Esophagus muscularis mucosa (tissue), 4 donors: ENCODE results near the gene SPEF2.

ENCODE experiments used
- CTCF ChIP-seq, 3 experiments: fragments of 200-600 bp in 2 of 3; fragments of 450-650 bp in 1 of 3; sonication (generic) in 2 of 3; IDR thresholded peaks; one replicate each; pipeline ENCODE4 v1.5.1; 2017 to 2019; ENCODE audit warnings: antibody characterized with exemption in 3 of 3, mild to moderate bottlenecking in 2 of 3, moderate library complexity in 1 of 3
- EP300 ChIP-seq: sonication (generic); formaldehyde crosslinking; IDR thresholded peaks from one replicate; pipeline ENCODE4 v1.6.1; 2017; ENCODE audit warnings: antibody characterized with exemption
- POLR2A ChIP-seq: fragments of 450-650 bp; IDR thresholded peaks from one replicate; pipeline ENCODE4 v1.6.1; 2017; ENCODE audit warnings: antibody characterized with exemption, moderate library complexity, mild to moderate bottlenecking, low read depth
- POLR2AphosphoS5 ChIP-seq, 2 donors: sonication (generic); formaldehyde crosslinking; IDR thresholded peaks; one replicate each; pipeline ENCODE4 v1.6.1; 2017; ENCODE audit warnings: antibody characterized with exemption in 2 of 2

DNA sequence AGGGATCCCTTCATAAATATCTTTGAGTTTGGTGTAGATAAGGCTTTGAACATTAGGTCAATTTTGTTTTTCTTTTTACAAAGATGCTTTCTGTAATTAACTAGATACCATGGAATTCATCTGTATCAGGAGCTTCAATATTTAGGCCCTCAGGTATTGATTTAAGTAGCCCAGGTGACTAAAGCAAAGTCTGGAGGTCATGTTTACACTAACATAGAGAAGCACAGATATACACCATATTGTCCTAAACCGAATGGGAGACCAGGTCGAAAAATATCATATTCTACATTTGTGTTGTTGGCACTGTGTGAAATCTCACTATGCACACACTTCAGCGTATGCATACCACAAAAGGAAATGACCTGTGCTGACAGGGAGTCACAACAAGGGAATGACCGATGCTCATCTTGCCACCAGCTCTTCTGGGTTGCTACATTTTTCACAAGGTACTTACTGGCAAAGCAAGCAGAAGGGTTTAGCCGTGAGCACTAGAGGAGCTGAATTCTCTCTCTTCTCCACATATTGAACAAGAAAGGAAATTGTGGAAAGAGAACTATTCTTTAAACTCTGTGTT is 140.6 kb downstream of the SPEF2 start:
- no peak for TF ChIP-seq CTCF (IDR thresholded peaks at IDR 0.05)
- TF ChIP-seq POLR2A = no peak
- TF ChIP-seq POLR2AphosphoS5 (IDR thresholded peaks at IDR 0.05) = no peak
- no peak for TF ChIP-seq EP300
